T-cell (primary cell): ENCODE results near the gene IGBP1. TPM values are rescaled to one million over a fixed set of nuclear protein-coding genes. Genes with fewer than 3 reads are reported as not detected.
A peak's percentile ranks its signal among the peaks of the same experiment; 100 is the strongest.

Experiments used
- ATAC-seq, 4 experiments: fragments of 200-7000 bp in 3 of 4; fragments of 150-1000 bp in 1 of 4; cut with Tn5 transposase; replicated peaks in 1 of 4; 1 replicate in 3 of 4; 2 replicates in 1 of 4; pipeline ENCODE4 v1.10.0; 2021; ENCODE audit warnings: moderate library complexity in 3 of 4, mild to moderate bottlenecking in 2 of 4, moderate number of reproducible peaks in 1 of 4
- CTCF ChIA-PET, 2 donors: fragments of 300-600 bp; sonication (Branson Sonifier 250); formaldehyde crosslinking; loops; one replicate each; lab custom pipeline; 2022; ENCODE audit warnings: antibody characterized with exemption in 2 of 2; lab: Charles Lee
- POLR2A ChIA-PET, 2 donors: fragments of 300-600 bp; sonication (Branson Sonifier 250); formaldehyde crosslinking; loops; one replicate each; lab custom pipeline; 2022; ENCODE audit warnings: antibody characterized with exemption in 2 of 2; lab: Charles Lee
- DNase-seq, 35 experiments: peaks; one replicate each; pipeline versions ENCODE4 v3.0.0 to v3.0.0-alpha.2; 2013 to 2023
- H3K27ac ChIP-seq: one replicate; pipeline ENCODE4 v1.5.1; 2013; ENCODE audit warnings: low read length
- H3K27me3 ChIP-seq, 2 experiments: replicated peaks in 1 of 2; 1 replicate in 1 of 2; 2 replicates in 1 of 2; pipeline versions ENCODE4 v1.6.1 to v1.7.0; 2013; ENCODE audit warnings: low read length in 1 of 2, mixed read lengths in 1 of 2; ENCODE audit not compliant: control insufficient read depth in 2 of 2, insufficient read depth in 2 of 2; ENCODE audit errors: extremely low read depth in 1 of 2
- H3K36me3 ChIP-seq, 2 donors: 1 replicate in 1 of 2; 2 replicates in 1 of 2; pipeline versions ENCODE4 v1.6.1 to v1.7.0; 2013; ENCODE audit warnings: low read length in 1 of 2; ENCODE audit not compliant: control insufficient read depth in 2 of 2, insufficient read depth in 1 of 2; ENCODE audit errors: extremely low read depth in 1 of 2
- H3K4me1 ChIP-seq, 2 experiments: 1 replicate in 1 of 2; 2 replicates in 1 of 2; pipeline versions ENCODE4 v1.6.1 to v1.7.0; 2013; ENCODE audit warnings: low read length in 2 of 2, mixed read lengths in 1 of 2; ENCODE audit not compliant: insufficient read depth in 2 of 2, control insufficient read depth in 1 of 2; ENCODE audit errors: extremely low read depth in 1 of 2
- H3K4me3 ChIP-seq, 2 donors: 1 replicate in 1 of 2; 2 replicates in 1 of 2; pipeline versions ENCODE4 v1.5.1 to v1.7.0; 2013; ENCODE audit warnings: mild to moderate bottlenecking in 2 of 2, low read length in 1 of 2, moderate library complexity in 1 of 2; ENCODE audit not compliant: control insufficient read depth in 1 of 2; ENCODE audit errors: extremely low read depth in 1 of 2
- H3K9me3 ChIP-seq: 2 replicates; pipeline ENCODE4 v1.7.0; 2013
- H3K27ac Mint-ChIP-seq, 2 donors: one replicate each; pipeline ENCODE4 v1.8.0; 2020 to 2021; ENCODE audit warnings: mild to moderate bottlenecking in 2 of 2, mixed read lengths in 2 of 2
- H3K27me3 Mint-ChIP-seq, 2 donors: one replicate each; pipeline ENCODE4 v1.8.0; 2021 to 2022; ENCODE audit warnings: mixed read lengths in 2 of 2
- H3K36me3 Mint-ChIP-seq: one replicate; pipeline ENCODE4 v1.8.0; 2021; ENCODE audit warnings: mixed read lengths
- H3K4me1 Mint-ChIP-seq, 3 donors: one replicate each; pipeline ENCODE4 v1.8.0; 2020 to 2022; ENCODE audit warnings: mixed read lengths in 3 of 3, mild to moderate bottlenecking in 1 of 3
- H3K4me3 Mint-ChIP-seq, 3 donors: one replicate each; pipeline ENCODE4 v1.8.0; 2020 to 2022; ENCODE audit warnings: mild to moderate bottlenecking in 3 of 3, mixed read lengths in 3 of 3, moderate library complexity in 3 of 3
- H3K9me3 Mint-ChIP-seq, 3 donors: one replicate each; pipeline ENCODE4 v1.8.0; 2020 to 2022; ENCODE audit warnings: mixed read lengths in 3 of 3
- WGBS: methylation state at CpG from one replicate; pipeline ENCODE4 v1.1.5; 2013; ENCODE audit warnings: missing lambda C conversion rate; ENCODE audit not compliant: insufficient coverage; 5-methylcytosine and 5-hydroxymethylcytosine counted together
- total RNA-seq, 35 experiments: library from RNA in 6 of 35; stranded (reverse) in 6 of 35; fragments of 120-200 nt in 1 of 35; gene quantifications; one replicate each; pipeline versions ENCODE4 v1.2.1 to v1.2.4 and lab custom pipeline; 2013 to 2026

IGBP1 gene
- total RNA-seq, 5 donors from 2014 or later (not counting 1 experiment from before 2014, with no cell fraction given) = 50.8 to 61.2 (median 59.1) TPM

DNA sequence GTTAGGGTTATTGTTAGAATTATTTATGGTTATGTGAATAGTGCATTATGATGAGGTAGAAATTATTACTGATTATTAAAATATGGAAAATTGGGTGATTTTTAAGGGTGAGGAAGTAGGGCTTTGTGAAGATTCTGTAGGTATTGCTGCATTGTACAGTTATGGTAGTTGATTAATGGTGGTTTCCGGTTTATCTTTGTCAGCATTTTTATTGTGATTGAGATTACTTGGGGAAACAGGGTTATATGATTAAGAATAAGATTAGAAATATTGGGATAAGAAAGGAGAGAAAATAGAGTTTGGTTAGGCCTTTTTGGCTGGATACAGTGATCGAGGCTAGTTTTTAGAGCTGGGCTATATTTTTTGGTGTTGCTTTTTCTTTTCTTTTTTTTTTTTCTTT, 8.6 kb upstream of the IGBP1 start:
- Mint-ChIP-seq H3K27ac (no peak overlapping the region), H3K4me1 (peaks cover 0 to 9% (median 4%) of the 10 kb centered on the region in 3 donors), H3K4me3 (no peak overlapping the region), H3K9me3 (no peaks in the 10 kb centered on the region), H3K27me3 (peaks cover 6 to 13% of the 10 kb centered on the region in 2 donors), H3K36me3 (no peaks in the 10 kb centered on the region)
- Histone ChIP-seq H3K4me1 (no peaks in the 10 kb centered on the region), H3K9me3 (no peaks in the 10 kb centered on the region), H3K4me3 (no peak overlapping the region), H3K36me3 (no peaks in the 10 kb centered on the region), H3K27ac (no peak overlapping the region), H3K27me3 (no peaks in the 10 kb centered on the region)
- ATAC-seq (no peak), DNase-seq (no peak)
- WGBS = no CpG with 5 or more reads among the region's 2 CpGs
- CTCF ChIA-PET = interaction anchor here in 1 of 2 donors (0.7 kb wide), 1 partner anchor 525 kb away, joined by 3 read pairs; no protein-coding TSS in a partner anchor
- POLR2A ChIA-PET = no interaction called here

GRCh38 chrX:70128071-70128470, 5.2 kb upstream of the IGBP1 start:
- no peaks in the 10 kb centered on the region for H3K36me3 ChIP-seq
- no peaks in the 10 kb centered on the region for H3K9me3 Mint-ChIP-seq
- H3K36me3 Mint-ChIP-seq = no peaks in the 10 kb centered on the region
- WGBS = 77% methylated on average over 4 of the region's 9 CpGs
- no peaks in the 10 kb centered on the region for H3K9me3 ChIP-seq
- no peak overlapping the region for H3K27ac ChIP-seq
- no peak overlapping the region for H3K4me3 ChIP-seq
- H3K4me3 Mint-ChIP-seq = no peak overlapping the region
- DNase-seq (no peak), ATAC-seq (no peak)
- H3K27ac Mint-ChIP-seq = no peak overlapping the region
- no peaks in the 10 kb centered on the region for H3K27me3 ChIP-seq
- POLR2A ChIA-PET = no interaction called here
- peaks cover 3 to 17% (median 9%) of the 10 kb centered on the region in 3 donors for H3K4me1 Mint-ChIP-seq
- peaks cover 6 to 10% of the 10 kb centered on the region in 2 donors for H3K27me3 Mint-ChIP-seq
- CTCF ChIA-PET = no interaction called here
- H3K4me1 ChIP-seq = peaks cover 0 to 6% of the 10 kb centered on the region in 2 experiments

GRCh38 chrX:70129816-70130215, 3.4 kb upstream of the IGBP1 start:
- no peak overlapping the region for H3K27ac ChIP-seq

DNA sequence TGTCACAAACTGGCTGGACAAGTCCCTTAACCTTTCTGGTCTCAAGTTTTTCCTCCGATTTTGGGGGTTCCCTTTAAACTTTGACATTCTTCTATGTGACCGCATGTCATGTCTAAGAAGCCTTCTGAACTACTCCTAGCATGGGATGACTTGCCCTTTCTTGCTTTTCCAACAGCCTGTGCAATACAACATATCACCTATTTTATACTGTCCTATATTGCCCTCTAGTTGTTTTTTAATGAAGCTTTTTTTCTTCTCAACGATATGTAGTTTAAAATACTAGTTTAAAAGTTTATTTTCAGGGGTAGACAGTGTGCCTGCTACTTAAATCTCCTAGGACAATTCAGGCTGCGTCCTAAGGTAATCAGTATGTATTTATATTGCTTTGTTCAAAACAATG, 1.0 kb upstream of the IGBP1 start:
- H3K9me3 ChIP-seq = no peaks in the 10 kb centered on the region

More at GRCh38 chrX:70129816-70130215, 3.4 kb upstream of the IGBP1 start:
- no peak overlapping the region for H3K27ac Mint-ChIP-seq
- H3K27me3 Mint-ChIP-seq = peaks cover 0 to 10% of the 10 kb centered on the region in 2 donors
- Histone ChIP-seq H3K36me3 (no peaks in the 10 kb centered on the region), H3K4me1 (peaks cover 6 to 7% of the 10 kb centered on the region in 2 experiments), H3K27me3 (no peaks in the 10 kb centered on the region), H3K9me3 (no peaks in the 10 kb centered on the region), H3K4me3 (no peak overlapping the region)
- ATAC-seq (no peak), DNase-seq (no peak)
- H3K36me3 Mint-ChIP-seq = no peaks in the 10 kb centered on the region
- peaks cover 14 to 28% (median 19%) of the 10 kb centered on the region in 3 donors for H3K4me1 Mint-ChIP-seq
- ChIA-PET CTCF (no interaction called here), POLR2A (interaction anchor here in 1 of 2 donors (0.5 kb wide), 1 partner anchor 9 kb away, joined by 12 read pairs; no protein-coding TSS in a partner anchor)
- WGBS = no CpG with 5 or more reads among the region's 1 CpG
- H3K9me3 Mint-ChIP-seq = no peaks in the 10 kb centered on the region
- H3K4me3 Mint-ChIP-seq = no peak overlapping the region

DNA sequence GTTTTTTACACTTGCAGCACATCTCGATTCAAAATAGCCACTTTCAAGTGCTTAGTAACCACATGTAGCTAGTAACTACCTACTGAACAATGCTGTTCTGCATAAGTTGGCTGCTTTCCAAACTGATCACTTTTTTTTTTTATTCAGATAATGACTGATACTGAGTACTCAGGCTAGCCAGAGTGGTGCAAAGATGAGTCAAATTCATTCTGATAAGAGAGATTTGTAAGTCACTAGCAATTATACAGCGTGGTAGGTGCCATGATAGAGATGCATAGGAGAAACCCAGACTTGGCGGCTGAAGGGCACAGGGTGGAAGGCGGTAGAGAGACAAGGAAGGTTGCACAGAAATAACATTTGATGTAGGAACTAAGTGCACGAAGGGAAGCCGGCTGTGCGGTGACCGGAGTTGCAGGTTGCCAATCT, 357 bp upstream of the IGBP1 start:
- ChIA-PET CTCF (interaction anchor here (0.5 to 1.9 kb wide), 12 partner anchors 28 to 1305 kb away, joined by 3 to 15 read pairs (median 4); partner anchors contain the start of gene EFNB1 (in 1 of the 2)), POLR2A (interaction anchor here (0.8 to 1.3 kb wide), 3 partner anchors 9 to 935 kb away, joined by 3 to 8 read pairs (median 4); no protein-coding TSS in a partner anchor)
- no peaks in the 10 kb centered on the region for H3K27me3 ChIP-seq
- H3K36me3 ChIP-seq = peaks cover 0 to 10% of the 10 kb centered on the region in 2 donors
- Mint-ChIP-seq H3K4me1 (peaks cover 28 to 48% (median 28%) of the 10 kb centered on the region in 3 donors), H3K4me3 (peak overlapping the region; percentile 86 to 98 (median 98)), H3K36me3 (peaks cover 13% of the 10 kb centered on the region), H3K27ac (peak overlapping the region; percentile 97), H3K9me3 (no peaks in the 10 kb centered on the region), H3K27me3 (peaks cover 0 to 11% of the 10 kb centered on the region in 2 donors)
- no peaks in the 10 kb centered on the region for H3K9me3 ChIP-seq
- peak overlapping the region; percentile 77 to 90 for H3K4me3 ChIP-seq
- peaks cover 10 to 15% of the 10 kb centered on the region in 2 experiments for H3K4me1 ChIP-seq
- no peak for DNase-seq
- ATAC-seq = peak in 2 of 4 experiments; percentile 9 to 15
- WGBS = 0% methylated on average over 4 of the region's 8 CpGs
- H3K27ac ChIP-seq = peak overlapping the region; percentile 83

More for the DNA sequence above, 1.0 kb upstream of the IGBP1 start:
- Histone ChIP-seq H3K36me3 (peaks cover 0 to 10% of the 10 kb centered on the region in 2 donors), H3K27ac (peak overlapping the region; percentile 83), H3K4me3 (no peak overlapping the region), H3K27me3 (no peaks in the 10 kb centered on the region), H3K4me1 (peaks cover 10 to 13% of the 10 kb centered on the region in 2 experiments)
- ChIA-PET CTCF (interaction anchor here (0.5 to 1.9 kb wide), 3 partner anchors 65 to 1304 kb away, joined by 3 to 15 read pairs (median 3); partner anchors contain the start of gene EFNB1 (in 1 of the 2)), POLR2A (no interaction called here)
- no peaks in the 10 kb centered on the region for H3K9me3 Mint-ChIP-seq
- peaks cover 10% of the 10 kb centered on the region for H3K36me3 Mint-ChIP-seq
- peak overlapping the region; percentile 78 to 81 for H3K27ac Mint-ChIP-seq
- peak overlapping the region; percentile 43 to 86 (median 49) for H3K4me3 Mint-ChIP-seq
- no peak for ATAC-seq
- peak in 1 of 35 experiments; percentile 9 for DNase-seq
- peaks cover 0 to 11% of the 10 kb centered on the region in 2 donors for H3K27me3 Mint-ChIP-seq
- H3K4me1 Mint-ChIP-seq = peaks cover 26 to 44% (median 28%) of the 10 kb centered on the region in 3 donors
- WGBS = no CpG with 5 or more reads among the region's 4 CpGs

DNA sequence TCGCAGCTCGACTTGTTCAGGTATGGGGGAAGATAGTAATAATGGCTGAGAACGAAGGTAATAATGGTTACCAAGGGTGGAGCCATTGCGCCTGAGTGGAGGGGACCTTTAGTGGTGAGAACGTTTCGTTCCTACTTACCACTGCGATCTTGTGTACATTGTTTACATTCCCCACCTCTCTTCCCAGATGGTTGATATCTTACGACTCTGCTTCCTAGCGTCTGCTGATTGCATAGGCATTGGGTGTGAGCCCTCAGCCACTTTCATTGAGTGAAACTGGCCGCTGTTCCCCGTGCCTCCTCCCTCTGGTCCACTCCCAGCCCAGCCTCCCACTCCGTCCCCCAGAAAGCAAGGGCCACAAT, 850 bp downstream of the IGBP1 start:
- WGBS = 0% methylated on average over 2 of the region's 12 CpGs
- POLR2A ChIA-PET = interaction anchor here (0.9 to 1.3 kb wide), 5 partner anchors 8 to 1305 kb away, joined by 3 to 8 read pairs (median 3); partner anchors contain the start of genes EFNB1 (in 1 of the 2), KIF4A (in 1 of the 2) and PDZD11 (in 1 of the 2)
- CTCF ChIA-PET = interaction anchor here in 1 of 2 donors (0.7 to 1.9 kb wide), 9 partner anchors 100 to 1306 kb away, joined by 3 to 15 read pairs (median 5); partner anchors contain the start of genes EFNB1, KIF4A, PDZD11 and TAF1
- Histone ChIP-seq H3K9me3 (no peaks in the 10 kb centered on the region), H3K4me3 (peak overlapping the region; percentile 77 to 90), H3K4me1 (peaks cover 10 to 17% of the 10 kb centered on the region in 2 experiments), H3K27me3 (no peaks in the 10 kb centered on the region), H3K36me3 (peaks cover 0 to 10% of the 10 kb centered on the region in 2 donors), H3K27ac (peak overlapping the region; percentile 83)
- H3K27ac Mint-ChIP-seq = peak overlapping the region; percentile 97
- ATAC-seq = peak; percentile 7 to 21 (median 12)
- DNase-seq = peak in 2 of 35 experiments; percentile 1
- peaks cover 13% of the 10 kb centered on the region for H3K36me3 Mint-ChIP-seq
- H3K4me3 Mint-ChIP-seq = peak overlapping the region; percentile 86 to 98 (median 98)
- H3K4me1 Mint-ChIP-seq = peaks cover 20 to 44% (median 28%) of the 10 kb centered on the region in 3 donors
- no peaks in the 10 kb centered on the region for H3K9me3 Mint-ChIP-seq
- H3K27me3 Mint-ChIP-seq = peaks cover 0 to 11% of the 10 kb centered on the region in 2 donors
